Measurements from ENCODE around the gene GDF7.

Gene GDF7

DNA sequence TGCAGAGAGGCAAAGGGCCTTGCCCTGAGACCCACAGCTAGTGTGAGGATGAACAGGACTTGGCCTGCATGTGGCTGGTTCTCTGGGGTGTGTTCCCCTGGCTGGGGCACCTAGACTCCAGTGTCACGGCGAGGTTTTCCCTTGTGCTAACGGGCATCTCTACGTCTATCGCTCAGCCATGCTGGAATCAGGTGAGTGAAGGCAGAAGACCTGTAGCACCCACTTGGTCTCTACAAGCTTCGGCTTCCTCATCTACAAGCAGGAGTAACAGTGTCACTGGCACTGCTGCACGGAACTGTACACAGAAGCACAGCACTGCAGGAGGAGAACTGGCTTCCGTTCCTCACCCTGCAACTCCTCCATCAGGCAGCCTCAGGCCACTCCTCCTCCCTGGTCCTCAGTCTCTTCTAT, 46.7 kb upstream of the GDF7 start:
- H3K4me3 ChIP-seq (ENCODE audit: low read depth, low read length) = no peak overlapping the region
- no peak for DNase-seq (ENCODE audit: low read depth)

DNA sequence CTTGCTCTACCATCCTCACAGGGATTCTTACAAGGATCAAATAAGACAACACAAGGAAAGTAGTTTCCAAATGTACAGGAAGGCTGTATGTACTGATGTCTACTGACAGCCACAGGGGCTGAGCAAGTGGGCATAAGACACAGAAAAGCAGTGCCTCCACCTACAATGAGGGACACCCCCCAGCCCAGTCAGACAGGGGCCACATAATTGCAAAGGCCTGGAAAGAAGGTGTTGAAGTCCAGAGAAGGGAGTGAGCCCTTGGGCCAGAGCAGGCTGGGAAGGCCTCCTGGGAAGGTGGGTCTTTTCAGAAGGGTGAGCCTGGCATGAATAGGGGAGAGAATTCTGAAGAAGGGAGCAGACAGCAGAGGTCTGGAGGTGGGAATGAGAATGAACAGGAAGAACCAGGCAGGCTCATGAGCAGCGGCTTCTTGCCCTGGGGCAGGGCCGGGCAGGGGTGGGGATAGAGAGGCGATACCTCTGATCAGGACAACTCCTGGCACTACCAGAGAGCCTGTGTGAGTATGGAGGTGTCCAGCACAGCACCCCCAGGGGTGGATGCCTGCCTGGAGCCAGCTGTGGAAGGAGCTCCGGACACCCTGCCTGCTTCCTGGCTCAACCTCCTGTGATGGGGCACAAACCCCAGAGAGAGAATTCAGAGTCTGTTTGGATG, 46.1 kb upstream of the GDF7 start:
- TF ChIP-seq MYC (IDR thresholded peaks at IDR 0.05; ENCODE audit: low read depth, low read length) (no peak), POLR2A (IDR thresholded peaks at IDR 0.05; ENCODE audit: extremely low read depth, insufficient read length) (no peak)
- TF ChIP-seq, protein P1, sequence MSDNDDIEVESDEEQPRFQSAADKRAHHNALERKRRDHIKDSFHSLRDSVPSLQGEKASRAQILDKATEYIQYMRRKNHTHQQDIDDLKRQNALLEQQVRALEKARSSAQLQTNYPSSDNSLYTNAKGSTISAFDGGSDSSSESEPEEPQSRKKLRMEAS (IDR thresholded peaks at IDR 0.05; ENCODE audit: low read depth, low read length) = no peak
- TF ChIP-seq, protein P2, sequence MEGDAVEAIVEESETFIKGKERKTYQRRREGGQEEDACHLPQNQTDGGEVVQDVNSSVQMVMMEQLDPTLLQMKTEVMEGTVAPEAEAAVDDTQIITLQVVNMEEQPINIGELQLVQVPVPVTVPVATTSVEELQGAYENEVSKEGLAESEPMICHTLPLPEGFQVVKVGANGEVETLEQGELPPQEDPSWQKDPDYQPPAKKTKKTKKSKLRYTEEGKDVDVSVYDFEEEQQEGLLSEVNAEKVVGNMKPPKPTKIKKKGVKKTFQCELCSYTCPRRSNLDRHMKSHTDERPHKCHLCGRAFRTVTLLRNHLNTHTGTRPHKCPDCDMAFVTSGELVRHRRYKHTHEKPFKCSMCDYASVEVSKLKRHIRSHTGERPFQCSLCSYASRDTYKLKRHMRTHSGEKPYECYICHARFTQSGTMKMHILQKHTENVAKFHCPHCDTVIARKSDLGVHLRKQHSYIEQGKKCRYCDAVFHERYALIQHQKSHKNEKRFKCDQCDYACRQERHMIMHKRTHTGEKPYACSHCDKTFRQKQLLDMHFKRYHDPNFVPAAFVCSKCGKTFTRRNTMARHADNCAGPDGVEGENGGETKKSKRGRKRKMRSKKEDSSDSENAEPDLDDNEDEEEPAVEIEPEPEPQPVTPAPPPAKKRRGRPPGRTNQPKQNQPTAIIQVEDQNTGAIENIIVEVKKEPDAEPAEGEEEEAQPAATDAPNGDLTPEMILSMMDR (IDR thresholded peaks at IDR 0.05; ENCODE audit: low read depth, low read length) = no peak
- DNase-seq (ENCODE audit: low read depth) = no peak
- H3K4me3 ChIP-seq (ENCODE audit: low read depth, low read length) = no peak overlapping the region

More for the DNA sequence above, 46.7 kb upstream of the GDF7 start:
- TF ChIP-seq, protein P2 (IDR thresholded peaks at IDR 0.05; ENCODE audit: low read depth, low read length) = no peak
- TF ChIP-seq POLR2A (IDR thresholded peaks at IDR 0.05; ENCODE audit: extremely low read depth, insufficient read length) (no peak), MYC (IDR thresholded peaks at IDR 0.05; ENCODE audit: low read depth, low read length) (no peak)
- TF ChIP-seq, protein P1 (IDR thresholded peaks at IDR 0.05; ENCODE audit: low read depth, low read length) = no peak

DNA sequence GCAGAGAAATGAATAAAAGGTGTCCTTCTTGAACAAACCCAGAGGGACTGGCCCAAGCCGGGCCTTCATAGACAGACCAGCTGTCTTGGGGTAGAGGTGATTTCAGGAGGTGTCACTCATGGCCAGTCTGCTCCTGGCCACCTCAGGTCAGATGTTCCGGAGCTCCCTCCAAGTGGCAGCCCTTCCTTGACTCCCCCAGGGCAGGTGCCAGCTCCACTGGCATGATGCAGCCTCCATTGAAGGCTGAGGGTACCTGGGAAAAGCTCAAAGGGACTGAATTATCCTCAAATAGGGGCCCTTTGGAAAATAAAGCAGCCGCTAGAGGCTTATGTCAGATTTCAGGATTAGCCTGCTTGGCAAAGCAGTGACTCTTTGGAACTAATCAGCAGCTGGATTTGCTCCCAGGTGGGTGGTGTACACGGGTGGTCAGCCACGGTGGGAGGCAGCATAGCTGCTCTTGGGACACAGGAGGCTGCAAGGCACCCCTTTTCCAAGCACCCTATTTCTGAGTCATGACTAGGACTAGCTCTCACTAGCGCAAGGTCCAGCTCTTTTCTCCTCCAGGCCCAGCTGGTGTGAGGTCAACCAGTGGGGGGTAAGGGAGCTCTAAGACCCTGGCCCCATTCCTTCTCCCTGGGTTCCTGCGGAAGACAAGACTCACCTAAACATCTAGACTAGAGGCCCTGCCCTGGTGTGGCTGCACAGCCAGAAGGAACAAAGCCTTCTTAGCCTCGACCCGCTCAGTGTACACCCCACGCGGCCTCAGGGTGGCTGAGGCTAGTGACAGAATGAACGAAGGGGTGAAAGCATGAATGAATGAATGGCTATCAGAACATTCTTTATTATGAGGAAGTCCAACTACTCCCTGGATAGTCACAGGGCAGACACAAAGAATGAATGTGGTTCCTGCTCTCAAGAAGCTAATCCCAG, 45.3 kb upstream of the GDF7 start:
- no peak for DNase-seq (ENCODE audit: low read depth)
- H3K4me3 ChIP-seq (ENCODE audit: low read depth, low read length) = no peak overlapping the region
- TF ChIP-seq, protein P2 (IDR thresholded peaks at IDR 0.05; ENCODE audit: low read depth, low read length) = no peak
- TF ChIP-seq POLR2A (IDR thresholded peaks at IDR 0.05; ENCODE audit: extremely low read depth, insufficient read length) (no peak), MYC (IDR thresholded peaks at IDR 0.05; ENCODE audit: low read depth, low read length) (no peak)
- TF ChIP-seq, protein P1 (IDR thresholded peaks at IDR 0.05; ENCODE audit: low read depth, low read length) = no peak

DNA sequence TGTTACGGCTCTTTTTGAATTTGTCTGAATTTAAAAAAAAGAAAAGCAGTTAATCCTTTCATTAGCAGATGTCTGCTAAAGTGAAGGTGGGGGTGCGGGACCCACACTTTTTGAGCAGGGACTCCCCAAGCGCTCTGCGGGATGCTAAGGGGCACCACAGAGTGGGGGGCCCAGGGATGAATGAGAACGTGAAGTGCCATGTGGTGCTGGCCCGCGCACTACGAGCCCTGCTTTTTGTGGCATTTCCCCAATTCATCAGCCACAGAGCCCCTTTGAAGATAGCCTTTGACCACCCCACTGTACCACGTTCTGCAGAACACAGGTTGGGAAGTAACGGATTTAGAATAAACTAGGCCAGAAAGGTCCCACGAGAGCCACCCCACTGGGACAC, 44.7 kb upstream of the GDF7 start:
- H3K4me3 ChIP-seq (ENCODE audit: low read depth, low read length) = no peak overlapping the region
- DNase-seq (ENCODE audit: low read depth) = no peak
- TF ChIP-seq, protein P2 (IDR thresholded peaks at IDR 0.05; ENCODE audit: low read depth, low read length) = no peak
- TF ChIP-seq MYC (IDR thresholded peaks at IDR 0.05; ENCODE audit: low read depth, low read length) (no peak), POLR2A (IDR thresholded peaks at IDR 0.05; ENCODE audit: extremely low read depth, insufficient read length) (no peak)
- TF ChIP-seq, protein P1 (IDR thresholded peaks at IDR 0.05; ENCODE audit: low read depth, low read length) = no peak

DNA sequence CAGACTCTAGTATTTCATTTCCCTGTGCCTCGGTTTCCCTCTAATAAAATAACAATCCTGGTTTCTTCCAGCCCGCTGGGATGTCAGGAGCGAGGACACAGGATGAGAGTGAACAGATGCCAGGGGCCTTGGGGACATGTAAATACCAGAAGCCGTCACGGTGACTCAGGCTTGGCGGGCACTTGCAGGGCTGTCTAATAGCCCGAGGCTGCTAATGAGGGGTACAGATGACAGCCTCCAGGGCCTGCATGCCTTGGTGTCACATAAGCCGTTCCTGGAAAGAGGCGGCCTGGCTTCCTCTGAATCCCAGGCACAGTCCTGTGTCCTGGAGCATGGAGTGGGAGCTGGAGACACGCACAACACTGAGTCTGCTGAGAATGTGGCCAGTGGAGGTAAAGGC, 44.2 kb upstream of the GDF7 start:
- no peak for DNase-seq (ENCODE audit: low read depth)
- H3K4me3 ChIP-seq (ENCODE audit: low read depth, low read length) = no peak overlapping the region
- TF ChIP-seq, protein P1 (IDR thresholded peaks at IDR 0.05; ENCODE audit: low read depth, low read length) = no peak
- TF ChIP-seq, protein P2 (IDR thresholded peaks at IDR 0.05; ENCODE audit: low read depth, low read length) = no peak
- TF ChIP-seq POLR2A (IDR thresholded peaks at IDR 0.05; ENCODE audit: extremely low read depth, insufficient read length) (no peak), MYC (IDR thresholded peaks at IDR 0.05; ENCODE audit: low read depth, low read length) (no peak)

Measured in NB4 (cell line).